GM13977 (cell line): Measurements from ENCODE around the gene SCAPER.
A peak's percentile ranks its signal among the peaks of the same experiment; 100 is the strongest.

Experiments used
- DNase-seq: peaks from one replicate; pipeline ENCODE4 v3.0.0; 2012; ENCODE audit warnings: low spot score
- in situ Hi-C: fragments of 300-500 bp; cut with MboI; formaldehyde crosslinking; loops from one replicate; pipeline ENCODE4 v1.12.0; 2022; ENCODE audit warnings: low sequenced_read_pairs, low pct_unique_long_range_greater_than_20kb, mixed read lengths, inconsistent platforms; ENCODE audit not compliant: unreplicated experiment
- TF ChIP-seq, protein P1 (sequence below): IDR thresholded peaks from 2 replicates; pipeline ENCODE4 v1.5.1; 2012; ENCODE audit warnings: mild to moderate bottlenecking, control low read depth; ENCODE audit not compliant: insufficient read depth; ENCODE audit errors: extremely low read depth, missing control alignments

The SCAPER gene

DNA sequence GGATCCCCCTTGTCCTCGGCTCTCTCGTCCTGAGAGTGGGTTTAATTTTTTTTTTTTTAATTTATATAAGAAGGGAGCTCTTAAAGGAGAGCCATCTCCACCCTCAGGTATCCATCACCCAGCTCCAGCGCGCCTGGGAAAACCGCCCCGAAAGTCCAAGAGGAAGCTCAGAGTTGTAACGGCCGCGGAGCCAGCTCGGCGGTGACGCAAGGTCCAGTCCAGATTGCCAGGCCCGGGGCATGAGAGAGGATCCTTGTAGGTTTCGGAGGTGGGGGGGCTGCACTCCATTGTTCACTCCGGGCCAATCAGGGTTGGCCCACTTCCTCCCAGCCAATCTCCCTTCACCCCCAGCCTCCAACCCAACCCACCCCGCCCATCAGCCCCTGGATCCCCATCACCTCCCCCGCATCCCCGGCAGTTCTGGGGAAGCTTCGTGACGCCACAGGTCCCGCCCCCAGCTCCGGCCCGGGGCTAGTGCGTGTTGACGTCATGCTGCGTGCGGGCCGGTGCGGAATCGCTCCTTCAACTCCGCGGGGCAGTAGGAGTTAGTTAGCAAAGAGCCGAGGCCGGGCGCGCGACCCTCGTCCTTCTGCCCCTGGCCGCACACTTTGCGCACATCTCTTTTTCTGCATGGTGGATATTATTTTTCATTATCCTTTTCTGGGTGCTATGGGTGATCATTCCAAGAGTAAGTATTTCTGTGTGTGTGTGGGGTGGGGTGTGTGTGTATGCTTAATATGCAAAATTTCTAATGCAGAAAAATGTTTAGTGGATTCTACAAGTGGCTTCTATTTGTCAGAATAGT lies 568.7 kb downstream of the SCAPER start, which contains the start of gene ISL2:
ISL2 (plus strand) TSS at position 520 of the 805 bp plus-strand sequence; CDS start at position 631, 111 bp downstream.
- in situ Hi-C loops = no loop called here
- DNase-seq = peak; percentile 94
- TF ChIP-seq, protein P1, sequence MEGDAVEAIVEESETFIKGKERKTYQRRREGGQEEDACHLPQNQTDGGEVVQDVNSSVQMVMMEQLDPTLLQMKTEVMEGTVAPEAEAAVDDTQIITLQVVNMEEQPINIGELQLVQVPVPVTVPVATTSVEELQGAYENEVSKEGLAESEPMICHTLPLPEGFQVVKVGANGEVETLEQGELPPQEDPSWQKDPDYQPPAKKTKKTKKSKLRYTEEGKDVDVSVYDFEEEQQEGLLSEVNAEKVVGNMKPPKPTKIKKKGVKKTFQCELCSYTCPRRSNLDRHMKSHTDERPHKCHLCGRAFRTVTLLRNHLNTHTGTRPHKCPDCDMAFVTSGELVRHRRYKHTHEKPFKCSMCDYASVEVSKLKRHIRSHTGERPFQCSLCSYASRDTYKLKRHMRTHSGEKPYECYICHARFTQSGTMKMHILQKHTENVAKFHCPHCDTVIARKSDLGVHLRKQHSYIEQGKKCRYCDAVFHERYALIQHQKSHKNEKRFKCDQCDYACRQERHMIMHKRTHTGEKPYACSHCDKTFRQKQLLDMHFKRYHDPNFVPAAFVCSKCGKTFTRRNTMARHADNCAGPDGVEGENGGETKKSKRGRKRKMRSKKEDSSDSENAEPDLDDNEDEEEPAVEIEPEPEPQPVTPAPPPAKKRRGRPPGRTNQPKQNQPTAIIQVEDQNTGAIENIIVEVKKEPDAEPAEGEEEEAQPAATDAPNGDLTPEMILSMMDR = no peak

DNA sequence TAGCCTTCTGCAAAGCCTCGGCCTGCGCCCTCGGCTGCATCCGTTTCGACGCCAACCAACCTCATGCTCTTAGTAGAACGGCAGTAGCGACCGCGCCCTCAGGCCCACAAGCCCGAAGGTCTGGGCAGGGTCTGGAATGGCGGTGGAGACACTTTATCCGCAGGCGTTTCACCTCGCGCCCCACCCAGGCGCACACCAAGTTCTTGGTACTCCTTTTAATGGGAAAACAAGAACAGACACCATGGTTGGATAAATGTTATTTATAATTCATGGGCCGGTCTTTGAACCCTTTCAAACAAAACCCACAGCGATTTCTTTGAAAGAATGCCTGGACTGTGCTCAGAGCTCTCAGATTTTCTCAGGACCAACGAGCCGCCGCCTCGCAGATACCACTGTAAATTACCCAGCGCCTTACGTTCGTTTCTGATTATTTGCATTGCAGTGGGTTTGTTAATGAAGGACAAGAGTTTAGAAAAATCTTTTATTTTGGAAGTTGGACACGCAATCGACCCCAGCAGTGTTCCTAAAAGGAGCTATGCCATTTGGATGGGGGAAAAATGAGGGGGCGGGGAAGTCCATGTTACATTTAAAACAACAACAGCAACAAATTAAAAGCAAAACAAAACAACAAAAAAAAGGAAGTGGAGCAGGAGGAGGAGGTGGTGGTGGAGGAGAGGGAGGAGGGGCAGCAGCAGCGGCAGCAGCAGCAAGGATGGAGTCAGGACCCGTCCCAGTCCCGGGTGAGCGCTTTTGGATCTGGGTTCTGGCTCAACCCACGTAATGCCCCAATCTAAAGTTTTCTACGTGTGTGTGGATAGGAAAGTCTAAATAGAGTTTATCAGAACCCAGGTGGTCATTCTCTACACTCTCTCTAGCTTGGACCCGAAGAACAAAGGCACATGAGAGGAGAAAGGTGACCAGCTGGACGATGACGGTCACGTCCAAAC lies 569.6 kb downstream of the SCAPER start:
- in situ Hi-C loops = no loop called here
- DNase-seq = peak; percentile 51
- TF ChIP-seq, protein P1 = no peak

DNA sequence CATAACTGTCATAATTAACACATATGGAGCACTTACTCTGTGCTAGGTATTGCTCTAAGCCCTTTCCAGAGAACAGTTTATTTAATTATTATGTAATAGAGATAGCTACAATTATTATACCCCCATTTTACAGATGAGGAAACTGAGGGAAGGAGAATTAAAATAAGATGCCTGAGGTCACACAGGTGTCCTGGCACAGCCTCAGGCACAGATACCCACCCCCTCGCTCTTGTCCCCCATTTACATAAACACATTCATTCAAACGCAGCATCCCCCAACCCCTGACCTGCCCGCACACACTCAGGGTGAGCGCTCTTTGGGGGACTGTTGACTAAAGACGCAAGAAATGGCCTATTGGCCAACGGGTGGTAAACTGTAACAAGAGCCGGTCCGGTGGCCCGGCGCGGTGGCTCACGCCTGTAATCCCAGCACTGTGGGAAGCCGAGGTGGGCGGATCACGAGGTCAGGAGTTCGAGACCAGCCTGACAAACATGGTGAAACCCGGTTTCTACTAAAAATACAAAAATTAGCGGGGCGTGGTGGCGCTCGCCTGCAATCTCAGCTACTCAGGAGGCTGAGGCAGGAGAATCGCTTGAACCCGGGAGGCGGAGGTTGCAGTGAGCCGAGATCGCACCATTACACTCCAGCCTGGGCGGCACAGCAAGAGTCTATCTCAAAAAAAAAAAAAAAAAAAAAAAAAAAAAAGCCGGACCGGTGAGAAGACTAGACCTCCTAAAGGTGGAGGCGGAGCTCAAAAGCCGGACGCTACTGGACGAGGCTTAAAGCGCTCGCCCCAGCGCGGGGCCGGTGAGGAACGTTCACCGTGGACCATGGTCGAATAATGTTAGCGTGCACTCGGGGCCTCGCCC lies 570.5 kb downstream of the SCAPER start:
- in situ Hi-C loops = no loop called here
- TF ChIP-seq, protein P1 = no peak
- DNase-seq = no peak

DNA sequence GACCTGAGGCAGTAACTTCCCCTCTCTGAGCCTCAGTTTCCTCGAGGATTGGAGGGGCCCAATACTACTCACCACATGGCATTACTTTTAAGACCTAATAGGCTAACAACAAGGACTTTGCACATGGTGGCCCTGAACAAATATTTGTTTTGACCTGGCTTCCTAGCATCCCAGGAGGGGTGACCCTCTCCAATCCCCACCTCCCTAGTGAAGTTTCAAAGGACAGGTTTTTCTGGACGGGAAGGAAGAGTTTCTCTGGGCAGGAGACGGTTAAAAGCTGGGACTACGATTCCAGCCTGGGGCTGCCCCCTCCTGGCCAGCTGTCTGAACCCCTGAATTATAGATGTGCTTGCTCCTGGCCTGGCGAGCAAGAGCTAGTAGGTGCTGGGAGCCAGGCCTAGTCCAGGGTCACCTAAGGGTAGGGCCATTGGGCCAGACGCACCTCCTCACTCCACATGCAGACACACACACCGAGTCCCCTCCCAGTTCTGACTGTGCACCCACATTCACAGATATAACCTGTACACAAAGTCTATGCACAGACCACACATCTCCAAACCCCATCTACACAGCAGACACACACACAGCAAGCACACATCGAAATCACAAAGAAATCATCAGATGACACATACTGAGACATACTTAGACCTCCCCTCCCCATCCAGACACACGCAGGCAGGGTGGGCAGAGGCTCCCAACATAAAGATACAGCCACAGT lies 571.3 kb downstream of the SCAPER start:
- peak; percentile 22 for DNase-seq
- TF ChIP-seq, protein P1 = peak; percentile 56
- in situ Hi-C loops = no loop called here

DNA sequence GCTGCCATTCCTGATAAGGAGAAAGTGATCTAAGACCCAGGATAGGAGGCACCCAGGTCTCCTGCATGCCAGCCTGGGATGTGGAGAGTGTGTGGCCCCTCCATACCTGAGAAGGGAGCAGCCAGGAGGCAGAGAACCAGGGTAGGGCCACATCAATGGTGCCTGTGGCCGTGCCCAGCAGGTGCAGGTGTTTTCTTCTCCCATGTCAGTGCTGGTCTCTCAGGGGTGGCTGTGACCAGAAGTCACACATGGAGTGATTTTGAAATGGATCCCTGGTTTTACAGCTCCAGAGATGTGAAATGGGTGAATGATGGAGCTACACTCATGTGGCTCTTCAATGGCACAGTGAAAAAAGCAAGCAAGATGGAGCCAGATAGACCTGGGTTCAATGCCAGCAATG lies 571.8 kb downstream of the SCAPER start:
- no peak for DNase-seq
- in situ Hi-C loops = no loop called here
- TF ChIP-seq, protein P1 = no peak
